Stimulated activated CD8-positive, alpha-beta memory T cell treated with anti-CD3 and anti-CD28 coated beads, Interleukin-7, amount 100 ng/mL, for 24 hours (primary cell): ENCODE data around the gene THBS1.

Experiments used
- DNase-seq: peaks from one replicate; pipeline ENCODE4 v3.0.0-alpha.2; 2020; ENCODE audit warnings: low read depth

THBS1 gene

DNA sequence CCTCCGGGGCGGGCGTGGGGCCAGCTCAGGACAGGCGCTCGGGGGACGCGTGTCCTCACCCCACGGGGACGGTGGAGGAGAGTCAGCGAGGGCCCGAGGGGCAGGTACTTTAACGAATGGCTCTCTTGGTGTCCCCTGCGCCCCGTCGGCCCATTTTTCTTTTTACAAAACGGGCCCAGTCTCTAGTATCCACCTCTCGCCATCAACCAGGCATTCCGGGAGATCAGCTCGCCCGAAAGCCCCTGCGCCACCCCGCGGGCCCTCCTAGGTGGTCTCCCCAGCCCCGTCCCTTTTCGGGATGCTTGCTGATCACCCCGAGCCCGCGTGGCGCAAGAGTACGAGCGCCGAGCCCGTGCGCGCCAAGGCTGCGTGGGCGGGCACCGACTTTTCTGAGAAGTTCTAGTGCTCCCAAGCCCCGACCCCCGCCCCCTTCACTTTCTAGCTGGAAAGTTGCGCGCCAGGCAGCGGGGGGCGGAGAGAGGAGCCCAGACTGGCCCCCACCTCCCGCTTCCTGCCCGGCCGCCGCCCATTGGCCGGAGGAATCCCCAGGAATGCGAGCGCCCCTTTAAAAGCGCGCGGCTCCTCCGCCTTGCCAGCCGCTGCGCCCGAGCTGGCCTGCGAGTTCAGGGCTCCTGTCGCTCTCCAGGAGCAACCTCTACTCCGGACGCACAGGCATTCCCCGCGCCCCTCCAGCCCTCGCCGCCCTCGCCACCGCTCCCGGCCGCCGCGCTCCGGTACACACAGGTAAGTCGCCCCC is at the start of gene THBS1:
TSS of gene THBS1 (plus strand) at position 595 of the 757 bp plus-strand sequence. CDS start 779 bp downstream, outside the sequence.
- DNase-seq = no peak

DNA sequence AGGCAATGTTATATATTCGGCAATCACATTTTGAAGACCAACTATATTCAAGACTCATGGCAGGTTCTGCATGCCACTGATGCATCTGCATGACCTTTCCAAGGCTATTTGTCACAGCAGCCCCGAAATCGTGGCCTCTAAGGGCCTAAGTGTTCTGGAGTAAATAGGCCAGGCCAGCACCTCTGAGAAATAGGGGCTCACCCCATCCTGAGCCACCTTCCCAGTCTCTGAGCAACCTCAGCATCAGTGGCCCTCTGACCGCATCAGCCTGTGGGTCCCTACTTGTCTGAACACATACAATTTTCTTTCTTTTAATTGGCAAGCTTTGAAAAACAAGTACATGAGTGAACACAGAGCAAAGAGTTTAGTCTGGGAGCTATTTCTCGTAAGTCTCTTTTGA is 45.9 kb upstream of the THBS1 start:
- DNase-seq = no peak

DNA sequence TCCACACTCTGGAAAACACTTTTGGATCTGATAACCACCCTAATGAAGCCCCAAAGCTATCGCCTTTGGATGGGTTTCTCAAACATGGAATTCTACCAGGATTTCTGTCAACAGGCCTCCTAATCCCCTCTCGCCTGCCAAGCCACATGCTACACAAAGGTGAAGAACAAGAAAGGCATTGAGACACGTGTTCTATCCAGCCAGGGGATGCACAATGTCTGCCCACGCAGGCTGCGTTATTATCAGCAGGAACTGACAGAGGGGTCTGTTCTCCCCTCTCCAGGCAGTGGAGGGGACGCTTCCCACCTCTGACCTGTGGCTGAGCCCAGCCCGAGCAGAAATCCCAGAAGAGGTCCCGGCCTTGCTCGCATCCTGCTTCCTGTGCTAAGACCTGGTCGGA is 45.4 kb upstream of the THBS1 start:
- DNase-seq = no peak

DNA sequence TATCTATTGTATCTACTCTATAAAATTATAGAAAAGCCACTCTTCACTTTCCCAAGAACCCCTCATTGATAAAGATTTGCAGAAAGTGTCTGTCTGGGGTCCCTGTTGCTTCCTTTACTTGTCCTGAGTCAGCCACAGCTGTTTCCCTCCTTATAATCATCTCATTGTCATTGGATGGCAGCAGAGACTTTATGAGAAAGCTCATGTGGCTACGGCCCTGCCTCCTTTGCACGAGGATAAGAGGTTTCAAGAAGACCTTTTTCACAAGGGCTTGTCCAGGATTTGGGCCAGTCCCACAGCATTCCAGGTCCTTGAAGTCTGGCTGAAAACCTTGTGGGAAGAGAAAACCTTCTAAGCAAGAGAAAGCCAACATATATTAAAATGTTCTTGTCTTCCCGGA is 41.9 kb upstream of the THBS1 start:
- DNase-seq = no peak

- DNase-seq = no peak
These were observed 41.4 kb upstream of the THBS1 start for GRCh38 chr15:39539466-39539865.

GRCh38 chr15:39539973-39540558 is 40.8 kb upstream of the THBS1 start:
- DNase-seq = no peak

GRCh38 chr15:39542385-39543065 is 38.4 kb upstream of the THBS1 start:
- DNase-seq = no peak

- DNase-seq = no peak
These were observed 37.2 kb upstream of the THBS1 start for GRCh38 chr15:39543651-39544050.

- DNase-seq = no peak
These were observed 34.0 kb upstream of the THBS1 start for GRCh38 chr15:39546842-39547241.

DNA sequence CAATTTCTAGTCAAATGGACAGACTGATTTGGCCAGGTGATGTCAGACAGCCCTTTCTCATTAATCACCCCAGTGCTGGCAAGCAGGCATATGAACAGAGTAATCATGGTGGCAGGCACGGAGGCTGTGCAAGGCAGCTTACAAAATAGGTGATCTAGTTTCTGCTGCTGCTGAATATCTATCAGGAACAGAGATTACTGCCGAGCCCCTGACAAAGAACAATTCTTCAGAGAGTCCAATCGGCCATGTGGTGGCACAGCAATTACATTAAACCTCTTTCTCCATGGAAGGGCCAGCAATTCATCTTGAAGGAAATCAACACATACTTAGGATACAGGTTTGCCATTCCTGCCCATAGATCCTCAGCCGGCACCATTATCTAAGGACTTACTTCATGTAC is 32.3 kb upstream of the THBS1 start:
- DNase-seq = no peak

GRCh38 chr15:39549912-39550311 is 31.0 kb upstream of the THBS1 start:
- DNase-seq = no peak

GRCh38 chr15:39551476-39551875 is 29.4 kb upstream of the THBS1 start:
- no peak for DNase-seq

DNA sequence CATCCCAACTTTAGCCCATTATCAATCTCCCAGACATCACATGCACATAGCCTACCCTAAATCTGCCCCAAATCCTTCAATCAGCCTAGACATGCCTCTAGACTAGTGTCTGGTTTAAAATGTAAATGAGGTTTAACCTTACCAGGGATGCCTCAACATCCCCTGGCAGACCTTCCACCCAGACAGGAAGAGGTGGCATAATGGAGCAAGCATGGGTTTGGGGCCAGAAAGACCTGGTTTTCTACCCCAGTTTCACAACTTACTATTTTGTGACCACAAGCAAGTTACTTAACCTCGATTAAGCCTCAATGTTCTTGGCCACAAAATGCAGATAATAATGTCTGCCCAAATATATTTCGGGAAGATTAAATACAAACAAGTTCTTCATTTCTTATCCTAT is 28.3 kb upstream of the THBS1 start:
- DNase-seq = no peak

- no peak for DNase-seq
These were observed 26.8 kb upstream of the THBS1 start for GRCh38 chr15:39553947-39554693.

DNA sequence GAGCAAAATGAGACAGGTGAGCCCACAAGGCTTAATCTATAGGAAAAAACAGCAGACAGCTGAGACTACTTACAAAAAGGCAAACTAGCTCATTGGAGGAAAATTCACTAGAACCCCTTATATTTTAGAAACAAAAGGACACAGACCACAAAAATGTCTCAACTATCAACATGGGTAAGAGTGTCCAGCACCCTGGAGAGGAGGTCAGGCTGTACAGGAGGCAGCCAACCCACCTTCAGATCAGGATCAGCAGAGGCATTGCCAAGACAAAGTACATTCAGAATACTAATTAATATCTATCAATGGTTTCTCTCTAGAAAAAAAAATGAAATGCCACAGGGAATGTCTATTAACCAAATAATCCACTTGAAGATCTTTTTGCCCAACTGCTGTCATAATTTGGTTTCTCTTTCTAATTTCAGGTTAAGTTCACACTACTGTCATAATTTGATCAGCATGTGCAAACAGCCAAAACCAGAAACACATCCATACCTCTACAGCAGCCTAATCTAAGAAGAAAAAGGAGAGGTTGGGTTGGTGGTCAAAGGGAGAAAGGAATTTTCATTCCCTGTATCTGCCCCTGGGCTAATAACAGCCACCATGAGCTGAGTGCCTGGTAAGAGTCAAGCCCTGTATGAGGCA is 26.0 kb upstream of the THBS1 start:
- no peak for DNase-seq

DNA sequence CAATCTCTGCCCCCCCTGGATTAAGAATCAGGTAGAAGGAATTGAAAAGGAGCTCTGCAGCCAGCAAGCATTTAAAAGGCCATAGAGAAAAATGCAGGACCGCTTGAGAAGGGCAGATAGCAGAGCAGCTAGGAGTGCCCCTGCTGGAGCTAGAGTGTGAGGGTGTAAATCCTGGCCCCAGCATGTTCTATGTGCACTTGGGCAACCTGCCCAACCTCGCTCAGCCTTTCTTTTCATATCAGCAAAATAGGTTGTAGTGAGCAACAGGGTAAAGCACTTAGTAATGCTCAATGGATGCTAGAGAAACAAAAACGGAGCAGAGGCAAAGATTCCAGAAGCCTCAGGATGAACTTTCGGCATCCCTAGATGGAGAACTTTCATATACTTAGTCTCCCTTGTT is 25.0 kb upstream of the THBS1 start:
- DNase-seq = no peak

DNA sequence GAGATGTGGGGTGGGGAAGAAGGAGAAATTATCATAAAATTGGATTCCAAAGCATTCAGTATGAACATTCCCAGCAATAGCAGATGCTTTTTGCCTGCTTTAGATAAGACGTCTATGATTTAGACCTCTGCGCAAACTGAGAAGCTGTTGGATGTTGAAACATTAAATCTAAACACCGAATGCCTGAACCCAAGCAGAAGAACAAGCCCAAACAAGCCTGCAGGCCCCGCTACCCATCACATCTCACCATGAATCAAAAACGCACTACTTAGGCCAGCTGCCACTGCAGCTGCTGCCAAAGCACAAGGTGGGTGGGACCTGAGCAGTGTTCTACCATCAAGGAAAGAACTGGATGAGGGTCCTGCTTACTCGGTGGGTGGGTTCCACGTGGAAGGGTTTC is 24.4 kb upstream of the THBS1 start:
- DNase-seq = no peak

- DNase-seq = no peak
These were observed 22.5 kb upstream of the THBS1 start for GRCh38 chr15:39558421-39558820.

DNA sequence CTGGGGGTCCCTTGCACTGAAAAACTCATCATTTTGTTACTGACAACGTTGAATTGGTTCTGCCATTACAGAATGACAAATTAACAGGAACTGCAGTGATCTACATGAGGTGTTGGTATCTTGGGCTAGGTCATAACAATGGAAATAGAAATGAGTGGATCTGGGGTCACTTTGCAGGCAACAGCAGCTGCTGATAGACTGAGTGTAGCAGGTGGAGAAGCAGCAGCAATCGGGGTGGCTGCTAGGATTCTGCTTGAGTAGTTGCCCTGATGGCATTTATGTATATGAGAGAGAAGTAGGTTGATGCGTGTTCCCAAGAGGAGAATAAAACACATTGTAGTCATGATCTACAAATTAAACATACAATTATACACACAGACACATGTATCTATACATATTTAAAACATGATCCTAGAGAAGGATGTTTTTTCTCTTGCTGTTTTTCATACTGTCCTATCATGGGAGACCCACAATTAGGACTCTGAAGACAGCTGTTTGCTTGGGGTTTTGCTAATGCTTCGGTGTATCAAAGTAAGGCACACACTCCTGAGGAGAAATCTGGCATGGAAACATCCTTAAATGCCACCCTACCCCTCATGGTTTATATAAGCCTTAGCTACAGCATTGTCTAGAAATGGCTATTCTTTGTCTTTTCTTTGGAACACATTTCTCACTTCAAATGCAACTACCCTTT is 15.8 kb upstream of the THBS1 start:
- DNase-seq = no peak

DNA sequence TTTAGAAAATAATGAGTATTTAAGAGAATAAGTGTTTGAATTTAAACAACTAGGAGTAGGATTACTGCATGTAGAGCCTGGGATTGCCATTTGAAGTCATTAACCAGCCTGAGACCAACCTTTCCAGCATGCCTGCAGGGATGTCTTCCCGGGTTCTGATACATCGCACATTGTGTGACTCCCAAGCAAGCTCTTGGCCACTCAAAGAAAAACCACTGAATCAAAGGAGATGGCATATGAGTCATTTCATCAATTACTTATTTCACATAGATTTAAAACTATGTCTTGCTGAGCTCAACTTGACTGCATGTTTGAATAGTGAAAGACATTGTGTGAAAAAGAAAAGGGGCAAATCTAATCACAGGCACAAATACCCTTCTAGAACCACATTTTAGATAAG is 15.0 kb upstream of the THBS1 start:
- DNase-seq = no peak

- no peak for DNase-seq
These were observed 7.6 kb upstream of the THBS1 start for GRCh38 chr15:39573287-39573686.

DNA sequence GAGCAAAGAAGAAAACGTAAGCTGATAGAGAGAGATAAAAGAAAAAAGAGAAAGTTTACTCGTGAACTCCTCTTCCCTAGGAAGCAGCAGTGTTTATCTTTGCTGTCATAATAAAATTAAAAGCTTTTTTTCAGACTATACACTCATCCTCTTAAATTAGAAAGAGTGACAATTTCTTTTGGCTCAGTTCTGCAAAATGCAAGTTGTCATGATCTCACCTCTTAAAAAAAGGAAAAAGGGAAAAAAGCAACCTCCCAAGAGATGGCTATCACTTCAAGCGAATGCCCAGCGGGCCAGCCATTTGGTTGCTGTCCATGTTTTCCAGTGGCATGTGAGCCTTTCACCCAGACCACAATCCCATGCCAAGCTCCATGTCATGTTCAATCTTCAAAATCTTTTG is 7.0 kb upstream of the THBS1 start:
- no peak for DNase-seq
